Subcutaneous adipose tissue (tissue), 4 donors: ENCODE measurements around the gene PBX3. TPM values are rescaled to one million over a fixed set of nuclear protein-coding genes. Genes with fewer than 3 reads are reported as not detected.

ENCODE experiments used
- total RNA-seq, 4 donors: library from RNA; depleted of rRNA; stranded (reverse); fragments of >200 nt; gene quantifications; one replicate each; pipeline ENCODE4 v1.1.0, GENCODE V29; 2016
- TF ChIP-seq, protein P1 (sequence below): fragments of 450-650 bp; IDR thresholded peaks from one replicate; pipeline ENCODE4 v1.5.1; 2016; ENCODE audit warnings: low read depth, mild to moderate bottlenecking, control low read depth, antibody characterized with exemption, moderate library complexity

The PBX3 gene
- total RNA-seq, 4 donors from 2014 or later = 29.7 to 44.9 (median 35.4) TPM

DNA sequence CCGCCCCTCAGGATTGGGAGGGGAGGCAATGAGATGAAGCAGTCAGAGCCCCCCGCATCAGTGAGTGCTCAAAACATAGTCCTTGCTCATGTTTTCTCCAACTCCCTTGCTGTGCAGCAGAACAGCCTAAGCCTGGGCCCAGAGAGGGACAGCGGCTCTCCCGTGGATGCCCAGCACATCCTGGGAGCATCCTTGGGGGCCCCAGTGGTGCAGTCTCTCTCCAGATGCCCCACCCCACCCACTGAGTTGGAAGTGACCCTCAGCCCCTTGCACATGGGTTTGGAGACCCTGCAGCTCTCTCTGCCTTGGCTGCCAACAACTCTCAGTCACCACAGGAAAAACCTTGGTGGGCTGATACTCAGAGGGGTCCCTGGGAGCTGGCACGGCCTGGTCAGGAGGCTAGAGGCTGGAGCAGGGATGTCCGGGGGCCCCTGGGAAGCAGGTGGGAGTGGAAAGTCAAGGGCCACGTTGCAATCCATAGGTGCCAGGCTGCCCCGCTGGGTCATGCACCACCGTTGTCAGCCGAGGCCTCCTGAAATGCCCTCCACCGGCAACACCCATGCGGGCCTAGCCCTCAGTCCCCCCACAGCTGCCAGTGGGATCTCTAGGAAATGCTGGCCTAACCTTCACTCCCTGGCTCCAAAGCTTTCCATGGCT lies 242.5 kb downstream of the PBX3 start:
- TF ChIP-seq, protein P1, sequence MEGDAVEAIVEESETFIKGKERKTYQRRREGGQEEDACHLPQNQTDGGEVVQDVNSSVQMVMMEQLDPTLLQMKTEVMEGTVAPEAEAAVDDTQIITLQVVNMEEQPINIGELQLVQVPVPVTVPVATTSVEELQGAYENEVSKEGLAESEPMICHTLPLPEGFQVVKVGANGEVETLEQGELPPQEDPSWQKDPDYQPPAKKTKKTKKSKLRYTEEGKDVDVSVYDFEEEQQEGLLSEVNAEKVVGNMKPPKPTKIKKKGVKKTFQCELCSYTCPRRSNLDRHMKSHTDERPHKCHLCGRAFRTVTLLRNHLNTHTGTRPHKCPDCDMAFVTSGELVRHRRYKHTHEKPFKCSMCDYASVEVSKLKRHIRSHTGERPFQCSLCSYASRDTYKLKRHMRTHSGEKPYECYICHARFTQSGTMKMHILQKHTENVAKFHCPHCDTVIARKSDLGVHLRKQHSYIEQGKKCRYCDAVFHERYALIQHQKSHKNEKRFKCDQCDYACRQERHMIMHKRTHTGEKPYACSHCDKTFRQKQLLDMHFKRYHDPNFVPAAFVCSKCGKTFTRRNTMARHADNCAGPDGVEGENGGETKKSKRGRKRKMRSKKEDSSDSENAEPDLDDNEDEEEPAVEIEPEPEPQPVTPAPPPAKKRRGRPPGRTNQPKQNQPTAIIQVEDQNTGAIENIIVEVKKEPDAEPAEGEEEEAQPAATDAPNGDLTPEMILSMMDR = no peak

DNA sequence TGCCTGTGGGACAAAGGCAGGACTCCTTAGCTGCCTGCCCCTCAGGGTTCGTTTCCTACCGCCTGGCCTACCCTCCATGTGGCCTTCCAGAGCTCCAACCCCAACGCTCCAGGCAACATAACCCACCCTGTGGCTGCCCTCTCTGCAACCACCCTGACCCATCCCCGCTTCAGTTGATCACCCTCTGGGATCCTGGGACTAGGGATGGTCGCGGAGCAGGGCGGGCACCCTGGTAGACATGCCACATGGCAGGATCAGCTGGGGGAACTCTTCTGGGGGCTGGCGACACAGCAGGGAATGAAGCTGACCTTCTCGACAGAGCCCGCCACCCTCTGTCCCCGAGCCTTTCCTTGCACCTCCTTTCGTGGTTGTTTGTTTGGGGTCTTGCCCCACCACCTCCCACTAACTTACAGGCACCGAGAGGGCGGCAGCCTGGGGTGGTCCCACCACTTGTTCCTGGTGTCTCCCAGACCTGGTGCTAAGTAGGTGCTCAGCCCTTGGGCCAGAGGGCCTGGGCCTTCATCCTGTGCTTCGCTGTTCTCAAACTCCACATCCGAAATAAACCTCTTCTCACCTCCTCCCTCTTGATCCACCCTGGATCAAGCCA lies 243.1 kb downstream of the PBX3 start:
- TF ChIP-seq, protein P1 = no peak

DNA sequence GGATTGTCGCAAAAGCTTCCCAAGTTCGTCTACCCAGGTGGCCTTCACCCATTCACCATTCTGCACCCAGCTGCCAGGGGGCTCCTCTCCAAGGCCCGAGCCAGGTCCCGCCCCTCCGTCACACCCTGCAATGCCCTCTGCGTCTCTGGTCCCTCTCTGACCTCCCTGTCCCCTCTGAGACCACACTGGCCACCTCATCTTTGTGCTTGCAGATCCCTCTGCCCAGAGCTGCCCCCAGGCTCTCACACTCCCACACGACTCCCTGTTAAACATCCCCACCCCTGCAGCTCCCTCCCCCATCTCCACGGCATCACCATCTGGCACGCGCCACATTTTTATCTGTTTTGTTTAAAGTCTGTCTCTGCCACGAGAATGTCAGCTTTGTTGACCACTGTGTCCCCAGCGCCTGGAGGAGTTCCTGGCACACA lies 243.6 kb downstream of the PBX3 start:
- TF ChIP-seq, protein P1 = no peak

DNA sequence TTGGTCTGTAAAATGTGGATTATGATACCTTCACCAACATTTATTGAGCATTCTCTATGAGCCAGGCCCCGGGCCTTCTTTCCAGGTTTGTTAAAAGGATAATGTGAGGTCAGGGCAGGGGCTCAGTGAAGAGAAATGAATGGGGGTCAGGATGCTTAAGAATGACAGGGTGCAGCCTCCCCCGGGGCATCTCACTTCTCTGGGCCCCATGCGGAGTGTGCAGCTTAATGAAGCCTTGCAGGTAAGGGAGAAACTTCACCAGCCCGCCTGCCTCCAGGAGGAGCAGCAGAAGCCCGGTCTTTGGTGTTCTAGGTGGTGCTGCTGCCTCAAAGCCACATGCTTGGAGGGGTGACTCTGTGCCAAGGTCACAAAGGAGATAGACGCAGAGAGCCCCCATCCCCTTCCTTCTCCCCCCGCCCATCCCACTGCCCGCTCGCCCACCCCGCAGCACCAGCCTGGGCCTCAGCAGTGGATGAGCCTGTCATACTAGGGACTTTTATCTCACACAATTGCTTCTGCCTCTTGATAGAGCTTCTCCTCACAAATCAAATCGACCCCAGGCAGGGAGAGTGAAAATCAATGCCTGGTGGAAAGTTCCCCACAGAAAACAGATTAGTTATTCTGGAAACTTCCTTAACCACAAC lies 244.8 kb downstream of the PBX3 start:
- TF ChIP-seq, protein P1 = no peak

DNA sequence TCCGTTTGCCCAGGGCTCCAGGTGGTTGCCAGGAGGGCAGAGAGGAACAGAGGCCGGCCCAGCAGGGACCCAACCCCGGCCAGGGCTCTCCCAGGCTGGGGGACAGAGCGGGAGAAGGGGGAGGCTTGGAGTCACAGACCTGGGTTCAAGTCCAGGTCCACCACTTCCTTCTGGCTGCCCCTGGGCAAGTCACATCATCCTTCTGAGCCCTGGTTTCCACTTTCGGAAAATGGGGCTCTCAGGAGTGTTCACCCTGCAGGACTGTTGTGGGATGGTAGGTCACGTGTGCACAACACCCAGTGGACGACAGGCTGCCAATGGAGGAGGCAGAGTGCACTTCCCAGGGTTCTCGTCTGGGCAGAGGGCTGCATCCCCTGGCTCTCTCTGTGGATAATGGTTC lies 245.4 kb downstream of the PBX3 start:
- TF ChIP-seq, protein P1 = no peak

DNA sequence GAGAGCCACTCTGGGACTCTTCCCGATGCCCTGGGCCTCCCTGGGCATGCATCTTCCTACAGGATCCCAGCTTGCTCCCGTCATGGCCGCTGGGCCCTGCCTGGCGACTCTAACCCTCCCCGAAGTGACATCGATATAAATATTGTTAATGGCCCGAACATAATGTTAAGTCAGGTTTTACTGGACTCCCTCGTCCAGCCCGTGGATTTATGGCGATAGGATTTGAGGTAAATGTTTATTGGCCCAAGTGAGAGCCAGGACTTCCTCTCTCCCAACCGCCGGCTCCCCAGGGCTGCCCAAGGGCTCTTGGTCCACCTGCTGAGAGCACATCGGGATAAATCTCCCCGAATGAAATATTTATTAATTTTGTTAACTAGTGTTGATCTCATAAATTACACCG lies 246.3 kb downstream of the PBX3 start:
- TF ChIP-seq, protein P1 = no peak
